Activated B cell treated with CpG ODN at 0.5 μM for 24 hours (primary cell): Measurements from ENCODE around the gene SH3PXD2B. TPM values are rescaled to one million over a fixed set of nuclear protein-coding genes. Genes with fewer than 3 reads are reported as not detected.

Experiments
- ATAC-seq: fragments of 200-7000 bp; cut with Tn5 transposase; one replicate; pipeline ENCODE4 v1.10.0; 2021; ENCODE audit warnings: low read depth, mild to moderate bottlenecking, moderate library complexity
- CTCF ChIA-PET: fragments of 350-600 bp; sonication (Branson Sonifier 250); formaldehyde crosslinking; loops from one replicate; lab custom pipeline; 2021; ENCODE audit warnings: antibody characterized with exemption; lab: Charles Lee
- POLR2A ChIA-PET: fragments of 350-600 bp; sonication (Branson Sonifier 250); formaldehyde crosslinking; loops from one replicate; lab custom pipeline; 2021; ENCODE audit warnings: antibody characterized with exemption; lab: Charles Lee
- DNase-seq: peaks from one replicate; pipeline ENCODE4 v3.0.0; 2022
- H3K27ac Mint-ChIP-seq: one replicate; pipeline ENCODE4 v1.8.0; 2020; ENCODE audit warnings: mixed read lengths
- H3K27me3 Mint-ChIP-seq: one replicate; pipeline ENCODE4 v1.8.0; 2021; ENCODE audit warnings: mixed read lengths
- H3K36me3 Mint-ChIP-seq: one replicate; pipeline ENCODE4 v1.8.0; 2021; ENCODE audit warnings: low read depth, mixed read lengths
- H3K4me1 Mint-ChIP-seq: one replicate; pipeline ENCODE4 v1.8.0; 2021; ENCODE audit warnings: mixed read lengths
- H3K4me3 Mint-ChIP-seq: one replicate; pipeline ENCODE4 v1.8.0; 2020; ENCODE audit warnings: mild to moderate bottlenecking, mixed read lengths
- H3K9me3 Mint-ChIP-seq: one replicate; pipeline ENCODE4 v1.8.0; 2020; ENCODE audit warnings: mixed read lengths
- CTCF ChIP-seq: fragments of 200-600 bp; IDR thresholded peaks from one replicate; pipeline ENCODE4 v1.8.0; 2022; ENCODE audit warnings: antibody characterized with exemption, mild to moderate bottlenecking
- intact Hi-C: fragments of 100-400 bp; cut with micrococcal nuclease; formaldehyde crosslinking; loops from one replicate; pipeline ENCODE4 v1.15.1; 2024
- total RNA-seq: library from RNA; stranded (reverse); gene quantifications from 2 replicates; pipeline ENCODE4 v1.2.3, GENCODE V29; 2022

SH3PXD2B gene
- total RNA-seq, 1 donor from 2014 or later: 0.02 TPM

- POLR2A ChIA-PET: no interaction called here
- ATAC-seq: no peak
- TF ChIP-seq CTCF: no peak
These were observed 25.0 kb downstream of the SH3PXD2B start for GRCh38 chr5:172429201-172429940.

GRCh38 chr5:172428224-172429166 is 25.8 kb downstream of the SH3PXD2B start:
- intact Hi-C loops: no loop called here
- no peaks in the 10 kb centered on the region for H3K36me3 Mint-ChIP-seq
- H3K27ac Mint-ChIP-seq: no peak overlapping the region
- no peaks in the 10 kb centered on the region for H3K9me3 Mint-ChIP-seq
- POLR2A ChIA-PET: no interaction called here
- DNase-seq: no peak
- no peak overlapping the region for H3K4me3 Mint-ChIP-seq
- no peaks in the 10 kb centered on the region for H3K4me1 Mint-ChIP-seq
- peaks cover 9% of the 10 kb centered on the region for H3K27me3 Mint-ChIP-seq
- ATAC-seq: no peak
- CTCF ChIA-PET: no interaction called here
- no peak for TF ChIP-seq CTCF

More at GRCh38 chr5:172429201-172429940, 25.0 kb downstream of the SH3PXD2B start:
- H3K9me3 Mint-ChIP-seq: no peaks in the 10 kb centered on the region
- no peak overlapping the region for H3K27ac Mint-ChIP-seq
- intact Hi-C loops: no loop called here
- H3K4me3 Mint-ChIP-seq: no peak overlapping the region
- no peak for DNase-seq
- CTCF ChIA-PET: no interaction called here
- H3K4me1 Mint-ChIP-seq: no peaks in the 10 kb centered on the region
- H3K36me3 Mint-ChIP-seq: no peaks in the 10 kb centered on the region
- H3K27me3 Mint-ChIP-seq: peaks cover 9% of the 10 kb centered on the region

GRCh38 chr5:172427202-172427601 is 27.1 kb downstream of the SH3PXD2B start:
- Mint-ChIP-seq H3K27ac (no peak overlapping the region), H3K4me3 (no peak overlapping the region), H3K4me1 (no peaks in the 10 kb centered on the region), H3K36me3 (no peaks in the 10 kb centered on the region), H3K9me3 (no peaks in the 10 kb centered on the region), H3K27me3 (peaks cover 9% of the 10 kb centered on the region)
- intact Hi-C loops: no loop called here
- no peak for TF ChIP-seq CTCF
- no peak for ATAC-seq
- CTCF ChIA-PET: no interaction called here
- POLR2A ChIA-PET: no interaction called here
- no peak for DNase-seq

- no peak for TF ChIP-seq CTCF
- ATAC-seq (no peak), DNase-seq (no peak)
- no peaks in the 10 kb centered on the region for H3K36me3 Mint-ChIP-seq
- no peak overlapping the region for H3K27ac Mint-ChIP-seq
- peaks cover 9% of the 10 kb centered on the region for H3K27me3 Mint-ChIP-seq
- intact Hi-C loops: no loop called here
- POLR2A ChIA-PET: no interaction called here
- no peaks in the 10 kb centered on the region for H3K4me1 Mint-ChIP-seq
- CTCF ChIA-PET: no interaction called here
- no peaks in the 10 kb centered on the region for H3K9me3 Mint-ChIP-seq
- H3K4me3 Mint-ChIP-seq: no peak overlapping the region
These were observed 28.2 kb downstream of the SH3PXD2B start for GRCh38 chr5:172426086-172426485.

GRCh38 chr5:172425402-172425801 is 28.9 kb downstream of the SH3PXD2B start:
- intact Hi-C loops: no loop called here
- H3K36me3 Mint-ChIP-seq: no peaks in the 10 kb centered on the region
- DNase-seq: no peak
- ChIA-PET CTCF (no interaction called here), POLR2A (no interaction called here)
- no peak overlapping the region for H3K4me3 Mint-ChIP-seq
- no peak for TF ChIP-seq CTCF
- no peak overlapping the region for H3K27ac Mint-ChIP-seq
- ATAC-seq: no peak
- H3K4me1 Mint-ChIP-seq: no peaks in the 10 kb centered on the region
- peaks cover 9% of the 10 kb centered on the region for H3K27me3 Mint-ChIP-seq
- no peaks in the 10 kb centered on the region for H3K9me3 Mint-ChIP-seq
